GM18498 (cell line): ENCODE measurements around the gene RYK.

Experiments used
- ATAC-seq: cut with Tn5 transposase; IDR thresholded peaks from one replicate; pipeline ENCODE4 v1.9.1; 2021; ENCODE audit warnings: mild to moderate bottlenecking, moderate library complexity; ENCODE audit not compliant: unreplicated experiment

The RYK gene

DNA sequence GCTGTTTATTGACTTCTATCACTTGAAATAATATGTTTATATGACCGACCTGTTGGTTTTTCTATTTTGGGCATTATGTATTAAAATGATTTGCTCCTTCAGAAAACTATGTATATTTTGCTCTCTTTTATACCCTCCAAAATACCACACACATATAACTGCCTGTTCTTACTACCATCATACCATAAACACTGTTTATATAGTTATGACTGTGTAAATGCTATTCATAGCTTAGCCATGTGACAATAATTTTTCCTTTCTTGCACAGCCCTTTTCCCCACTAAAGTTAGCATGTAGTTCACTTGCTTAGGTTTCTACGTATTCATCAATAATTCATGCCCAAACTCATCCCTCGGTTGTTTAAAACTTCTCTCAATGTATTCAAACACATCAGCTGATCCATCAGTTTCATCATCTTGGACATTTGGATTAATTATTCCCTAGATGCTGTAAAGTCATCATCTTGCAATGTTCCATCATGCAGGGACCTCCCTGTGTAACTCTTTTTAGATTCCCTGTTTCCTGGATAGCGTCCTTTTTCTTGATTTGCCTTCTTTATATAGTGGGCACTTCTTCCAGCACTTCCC is 8.2 kb upstream of the RYK start:
- ATAC-seq: no peak

DNA sequence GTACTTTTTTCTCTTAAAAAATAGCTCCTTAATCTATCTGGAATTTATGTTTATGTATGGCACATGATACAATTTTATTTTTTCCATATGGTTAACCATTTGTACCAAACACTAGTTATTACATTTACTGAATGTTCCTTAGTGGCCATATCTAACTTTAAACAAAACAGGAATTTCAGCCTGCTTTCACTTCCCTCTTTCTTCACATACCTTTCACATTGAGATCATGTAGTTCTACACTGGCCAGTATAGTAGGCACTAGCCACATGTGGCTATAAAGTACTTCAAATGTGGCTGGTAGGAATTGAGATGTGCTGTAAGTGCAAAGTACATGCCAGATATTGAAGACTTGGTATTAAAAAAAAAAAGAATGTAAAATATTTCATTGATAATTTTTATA is 4.7 kb upstream of the RYK start:
- no peak for ATAC-seq

DNA sequence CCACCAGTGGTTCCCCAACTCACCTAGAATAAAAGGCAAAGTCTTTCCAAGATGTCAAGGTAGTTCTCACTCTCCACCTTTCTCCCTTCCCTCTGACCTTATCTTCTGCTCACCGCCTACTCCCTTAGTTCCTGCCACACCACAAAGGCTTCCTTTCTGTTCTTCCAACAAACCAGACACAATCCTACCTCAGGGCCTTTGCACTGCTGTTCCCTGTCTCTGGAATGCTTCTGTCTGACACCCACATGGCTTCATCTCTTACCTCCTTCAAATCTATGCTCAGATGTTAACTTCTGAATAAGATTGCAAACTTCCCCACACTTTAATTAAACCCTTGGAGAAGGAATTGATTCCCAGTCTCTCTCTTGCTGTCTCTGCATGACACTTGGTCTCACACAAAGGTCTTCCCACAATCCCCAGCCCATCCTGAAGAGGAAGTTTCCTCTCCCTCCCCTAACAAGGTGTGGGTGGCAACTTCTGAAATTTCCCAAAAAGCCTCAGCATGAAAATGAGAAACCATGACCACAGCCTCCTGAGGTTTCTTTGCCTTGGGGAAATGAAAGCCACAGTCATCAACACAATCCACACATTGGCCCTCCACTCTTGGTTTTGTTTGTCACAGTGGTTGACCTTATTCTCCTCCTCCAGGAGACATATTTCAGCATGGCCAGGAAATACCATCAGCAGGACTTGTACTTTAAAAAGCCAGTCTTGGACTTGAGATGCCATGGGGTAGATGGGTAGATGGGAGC is 3.0 kb upstream of the RYK start:
- no peak for ATAC-seq

DNA sequence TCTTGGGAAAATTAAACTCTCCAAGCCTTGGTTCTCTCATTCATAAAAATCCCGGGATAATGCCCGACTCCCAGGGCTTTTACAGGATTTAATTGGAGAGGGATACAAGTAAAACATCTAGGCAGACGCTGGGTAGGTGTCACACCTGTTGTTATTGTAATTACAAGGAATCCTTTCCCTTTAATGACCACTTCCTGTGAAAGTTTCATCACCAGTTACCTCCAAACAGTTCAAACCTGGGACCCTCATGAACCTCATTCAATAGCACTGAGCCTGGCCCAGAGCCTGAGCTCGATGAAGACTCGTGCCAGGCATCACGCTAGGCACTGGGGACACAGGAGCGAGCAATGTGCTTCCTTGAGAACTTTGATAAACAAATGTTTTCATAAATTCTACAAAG is 2.1 kb upstream of the RYK start:
- no peak for ATAC-seq

DNA sequence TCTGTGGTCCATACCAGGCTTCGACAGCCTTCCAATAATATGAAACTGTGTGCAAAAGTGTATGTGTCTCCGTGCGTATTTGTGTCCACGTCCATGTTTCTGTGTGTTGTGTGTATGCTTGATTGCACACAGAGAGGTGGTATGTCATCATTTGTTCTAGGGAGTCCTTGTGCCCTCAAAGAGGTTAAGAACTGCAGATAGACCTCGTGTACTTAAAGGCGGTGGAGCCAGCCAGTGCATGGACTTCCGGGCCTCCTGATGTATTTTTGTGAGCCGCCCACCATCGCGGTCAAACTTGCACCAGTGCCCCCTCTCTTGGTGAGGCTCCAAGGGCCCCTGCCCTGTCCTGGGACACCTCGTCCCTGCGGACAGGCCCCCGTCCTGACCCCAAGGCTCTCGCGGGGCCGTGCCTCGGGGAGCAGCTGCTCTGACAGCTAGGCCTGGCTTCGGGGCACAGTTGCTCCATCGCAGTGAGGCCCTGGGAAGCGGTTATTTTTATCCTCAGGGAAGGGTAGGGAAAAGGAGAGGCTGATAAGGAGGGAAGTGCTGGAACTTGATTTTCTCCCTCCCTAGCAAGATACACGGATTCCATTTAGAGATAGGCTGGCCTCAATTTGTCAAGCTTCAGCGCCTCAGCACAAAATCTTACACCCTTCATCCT is 1.2 kb upstream of the RYK start:
- ATAC-seq: no peak

DNA sequence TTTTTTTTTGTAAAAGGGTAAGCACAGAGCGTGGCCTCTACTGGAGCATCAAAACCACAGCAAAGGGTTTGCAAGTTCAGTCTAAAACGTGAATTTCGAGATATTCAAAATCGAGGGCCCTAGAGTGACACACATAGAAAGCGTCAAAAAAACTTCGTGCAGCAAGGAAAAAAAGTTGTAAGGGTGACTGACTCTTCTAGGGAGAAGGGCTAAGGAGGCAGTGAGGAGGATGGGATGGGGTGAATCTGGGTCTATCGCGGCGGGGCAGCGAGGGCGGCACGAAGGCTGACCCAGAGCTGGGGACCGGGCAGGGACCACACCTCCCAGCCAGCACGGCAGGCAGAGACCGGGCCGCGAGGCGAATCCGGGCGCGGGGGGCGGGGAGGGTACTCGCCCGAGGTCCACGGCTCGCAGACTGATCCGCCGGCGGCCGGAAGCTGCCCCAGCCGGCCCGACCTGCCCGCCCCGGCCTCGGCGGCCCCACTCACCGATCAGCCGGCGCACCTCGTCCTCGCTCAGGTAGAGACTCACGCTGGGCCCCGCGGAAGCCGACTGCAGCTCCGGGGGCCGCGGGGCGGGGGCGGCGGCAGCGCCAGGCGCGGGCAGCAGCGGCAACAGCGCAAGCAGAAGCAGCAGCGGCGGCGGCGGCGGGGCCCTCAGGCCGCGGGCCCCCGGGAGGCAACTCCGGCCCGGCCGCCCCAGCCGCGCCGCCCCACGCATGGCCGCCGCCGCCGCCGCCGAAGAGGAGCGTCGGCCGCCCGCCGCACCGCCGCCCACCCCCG is 533 bp downstream of the RYK start:
- peak; percentile 61 for ATAC-seq

DNA sequence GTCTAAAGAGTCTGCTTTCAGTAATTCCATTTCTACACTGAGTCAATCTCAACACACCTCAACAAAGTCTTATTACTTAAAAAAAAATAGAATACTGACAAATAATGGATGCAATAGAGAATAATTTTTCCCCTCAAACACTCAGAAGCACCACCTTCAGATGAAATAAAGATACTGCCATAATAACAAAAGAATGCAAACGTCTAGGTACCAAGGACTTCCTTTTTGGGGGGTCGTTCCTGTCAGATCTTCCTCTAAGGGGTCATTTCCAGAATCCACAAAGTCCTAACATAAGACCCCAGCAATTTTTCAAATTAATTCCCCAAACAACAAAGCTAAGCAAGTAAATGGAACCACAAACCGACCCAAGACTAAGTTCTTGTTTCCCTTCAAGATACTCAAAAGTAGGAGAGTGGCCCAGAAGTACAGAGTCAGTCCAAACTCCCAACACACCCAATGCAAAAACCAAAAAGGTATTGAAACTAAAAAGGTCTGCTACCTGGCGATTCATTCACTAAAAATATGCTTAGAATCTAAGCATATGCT is 1.3 kb downstream of the RYK start:
- no peak for ATAC-seq

DNA sequence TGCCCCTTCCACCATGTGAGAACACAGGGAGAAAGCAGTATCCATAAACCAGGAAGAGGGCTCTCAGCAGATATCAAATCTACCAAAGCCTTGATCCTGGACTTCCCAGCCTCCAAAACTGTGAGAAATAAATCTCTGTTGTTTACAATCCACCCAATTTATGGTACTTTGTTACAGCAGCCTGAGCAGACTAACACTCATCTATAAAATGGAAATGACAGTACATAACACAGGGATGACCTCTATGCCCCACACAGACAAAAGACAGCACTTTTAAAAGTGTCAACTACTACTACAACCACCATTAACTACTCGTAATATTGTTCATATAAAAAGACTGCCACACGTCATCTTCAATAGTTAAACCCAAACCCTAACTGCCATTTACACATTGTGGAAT is 5.7 kb downstream of the RYK start:
- no peak for ATAC-seq

DNA sequence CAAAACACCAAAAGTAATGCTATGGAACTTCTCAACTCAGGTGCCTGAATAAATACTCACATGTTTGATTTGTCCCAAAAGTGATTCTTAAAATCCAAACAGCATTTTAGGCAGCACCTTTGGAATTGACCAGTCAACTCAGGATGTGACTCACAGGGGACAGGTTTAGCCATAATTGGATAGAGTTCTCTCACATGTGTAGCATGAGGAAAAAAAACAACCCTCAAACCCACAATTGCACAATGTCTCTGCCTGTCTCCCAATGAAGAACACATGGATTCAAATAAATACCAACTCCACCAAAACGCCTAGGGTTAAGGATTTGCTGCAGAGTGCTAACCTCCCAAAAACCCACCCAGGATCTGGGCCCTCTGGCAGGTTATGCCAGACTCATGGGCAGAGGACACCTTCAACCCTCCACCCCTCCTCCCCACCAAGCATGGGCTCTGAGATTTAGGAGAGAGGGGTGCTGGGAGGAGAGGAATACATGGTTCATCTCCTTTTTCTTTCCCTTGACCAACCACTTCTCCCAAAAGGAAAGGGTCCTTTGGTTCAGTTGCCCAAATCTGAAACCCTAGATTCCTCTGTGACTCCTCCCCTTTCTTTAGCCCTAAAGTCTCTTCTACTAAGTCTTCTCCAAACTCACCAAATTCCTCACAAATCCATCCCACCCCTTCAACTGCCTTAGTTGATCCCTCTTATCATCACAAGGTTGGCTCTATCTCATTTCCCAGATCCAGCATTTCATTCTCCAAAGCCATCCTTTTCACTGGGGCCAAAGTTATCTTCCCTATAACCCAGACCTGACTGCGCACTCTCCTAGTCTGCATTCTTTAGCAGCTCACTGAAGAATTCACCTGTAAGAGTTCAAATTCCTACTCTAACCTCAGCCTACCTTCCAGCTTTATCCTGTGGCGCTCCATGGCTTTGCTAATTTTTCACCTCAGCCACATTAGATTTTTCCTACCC is 7.7 kb downstream of the RYK start:
- no peak for ATAC-seq

DNA sequence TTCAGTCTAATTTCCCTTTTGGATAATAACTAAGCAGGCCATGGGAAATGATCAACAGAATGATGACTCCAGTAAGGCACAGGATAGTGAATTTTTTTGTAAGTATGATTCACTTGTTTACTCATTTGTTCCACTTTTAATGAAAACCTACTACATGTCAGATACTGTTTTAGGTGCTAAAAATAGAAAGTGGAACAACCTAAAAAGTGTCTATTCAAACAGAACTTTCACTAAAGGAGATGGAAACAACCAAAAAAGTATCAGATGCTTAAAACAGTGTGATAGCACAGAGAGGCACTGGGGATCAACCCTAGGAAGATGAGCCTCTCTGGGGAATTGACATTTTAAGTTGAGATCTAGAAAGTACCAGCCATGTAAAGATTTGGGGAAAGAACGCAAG is 11.1 kb downstream of the RYK start:
- peak; percentile 37 for ATAC-seq

DNA sequence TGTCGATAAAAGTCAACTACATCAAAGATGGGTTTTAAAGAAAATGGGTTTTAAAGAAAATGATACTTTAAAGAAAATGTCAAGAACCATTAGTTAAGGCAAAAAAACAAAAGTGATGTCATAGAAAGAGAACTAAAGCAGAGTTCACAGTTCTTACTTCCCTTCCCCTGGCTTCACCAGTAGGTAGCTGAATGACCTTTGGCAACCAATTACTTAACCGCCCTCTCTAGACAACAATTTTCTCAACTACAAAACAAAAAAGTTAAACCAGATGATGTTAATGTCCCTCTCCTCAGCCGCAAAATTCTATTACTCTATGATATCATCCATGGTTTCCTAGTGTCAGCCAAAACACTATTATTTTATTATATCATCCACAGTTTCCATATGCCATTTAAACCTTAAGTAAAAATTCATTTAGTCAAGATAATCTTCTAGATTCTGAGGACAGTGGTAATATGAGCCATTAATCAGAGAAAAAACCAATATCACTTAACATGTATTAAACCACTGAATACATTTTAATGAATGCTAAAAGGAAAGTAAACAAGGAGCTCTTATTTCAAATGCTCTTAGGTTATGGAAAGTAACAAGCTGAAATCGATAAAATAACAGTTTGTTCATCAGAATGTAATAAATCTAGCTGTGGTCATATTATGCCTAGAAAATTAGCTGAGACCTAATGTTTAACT is 13.1 kb downstream of the RYK start:
- no peak for ATAC-seq

DNA sequence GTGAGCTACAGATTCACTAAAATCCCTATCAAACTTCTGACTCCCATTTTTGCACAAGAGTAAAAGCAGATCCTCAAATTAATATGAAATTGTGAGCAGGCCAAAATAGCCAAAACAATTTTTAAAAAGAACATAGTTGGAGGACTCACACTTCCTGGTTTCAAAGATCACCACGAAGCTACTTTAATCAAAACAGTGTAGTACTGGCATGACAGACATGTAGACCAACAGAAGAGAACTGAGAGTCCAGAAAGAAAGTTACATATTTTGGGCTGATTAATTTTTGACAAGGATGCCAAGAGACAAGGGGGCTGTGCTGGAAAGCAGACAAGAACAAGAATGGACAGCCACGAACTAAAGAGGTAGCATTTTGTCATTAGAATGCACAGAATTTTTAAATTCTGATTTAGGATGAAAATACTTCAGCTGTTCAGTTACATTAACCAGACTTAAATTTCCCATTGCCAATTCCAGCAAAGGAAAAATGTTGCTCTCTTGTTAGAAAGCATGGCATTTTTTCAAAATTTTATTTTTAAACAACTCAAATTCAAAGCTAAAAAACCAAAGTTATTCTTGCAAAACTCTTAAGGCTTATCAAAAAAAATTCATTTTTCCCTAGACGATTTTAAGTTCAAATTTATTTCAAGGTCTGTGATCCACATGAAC is 14.0 kb downstream of the RYK start:
- peak; percentile 62 for ATAC-seq

DNA sequence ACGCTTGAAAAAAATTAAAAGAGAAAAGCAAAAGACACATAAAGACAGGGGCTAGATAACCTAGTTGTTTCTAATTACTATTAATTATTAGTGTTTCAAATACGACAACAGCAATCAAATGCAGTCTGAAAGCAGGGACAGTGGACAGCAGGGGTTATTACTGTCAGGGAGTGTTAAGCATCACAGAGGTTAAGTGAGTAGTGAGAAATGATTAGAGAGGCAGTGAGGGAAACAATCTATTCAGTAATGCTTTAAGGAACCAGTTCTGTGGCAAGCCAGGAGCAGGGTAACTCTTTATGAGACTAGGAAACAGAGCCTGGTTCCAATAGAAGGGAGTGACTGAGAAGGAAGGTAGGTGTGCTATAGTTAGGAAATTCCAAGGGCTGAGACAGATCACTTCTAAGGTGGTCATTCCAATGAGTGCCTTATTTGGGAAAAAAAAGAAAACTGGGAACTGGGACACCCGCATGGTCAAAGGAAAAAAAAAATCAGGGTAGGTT is 15.0 kb downstream of the RYK start:
- ATAC-seq: no peak

DNA sequence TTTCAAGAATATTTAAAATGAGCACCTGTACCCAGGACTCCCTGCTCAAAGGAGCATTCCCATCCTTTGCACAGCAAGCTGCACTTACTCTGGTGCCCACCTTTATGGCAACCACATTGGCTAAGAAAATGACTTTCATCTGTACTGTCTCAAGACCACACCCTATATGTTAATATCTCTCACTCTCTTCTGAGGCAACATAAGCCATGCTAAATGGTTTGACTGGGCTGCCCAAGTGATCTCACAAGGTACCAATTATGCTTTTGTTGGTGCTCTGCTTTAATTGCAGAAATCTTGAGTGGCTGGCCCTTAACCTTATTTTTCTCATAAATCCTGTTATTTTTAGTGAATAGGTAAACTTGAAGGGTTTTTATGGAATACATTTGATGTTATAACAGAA is 17.7 kb downstream of the RYK start:
- no peak for ATAC-seq

DNA sequence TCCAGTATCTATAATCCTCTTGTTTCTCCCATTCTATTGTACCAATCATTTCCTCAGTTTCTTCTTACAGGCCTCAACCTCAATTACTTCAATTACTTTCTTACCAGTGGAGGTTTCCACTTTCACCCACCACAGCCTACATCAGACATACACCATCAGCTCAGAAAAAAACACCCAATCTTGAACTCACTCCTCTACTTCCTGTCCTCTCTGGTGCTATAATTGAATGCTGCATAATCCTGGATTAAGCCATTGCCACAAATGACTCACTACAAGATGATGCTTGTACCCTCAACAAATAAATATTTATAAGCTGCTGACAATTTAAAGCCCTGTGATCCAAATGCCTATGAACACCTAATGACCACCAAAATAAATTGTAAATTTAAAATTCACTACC is 18.5 kb downstream of the RYK start:
- ATAC-seq: no peak

DNA sequence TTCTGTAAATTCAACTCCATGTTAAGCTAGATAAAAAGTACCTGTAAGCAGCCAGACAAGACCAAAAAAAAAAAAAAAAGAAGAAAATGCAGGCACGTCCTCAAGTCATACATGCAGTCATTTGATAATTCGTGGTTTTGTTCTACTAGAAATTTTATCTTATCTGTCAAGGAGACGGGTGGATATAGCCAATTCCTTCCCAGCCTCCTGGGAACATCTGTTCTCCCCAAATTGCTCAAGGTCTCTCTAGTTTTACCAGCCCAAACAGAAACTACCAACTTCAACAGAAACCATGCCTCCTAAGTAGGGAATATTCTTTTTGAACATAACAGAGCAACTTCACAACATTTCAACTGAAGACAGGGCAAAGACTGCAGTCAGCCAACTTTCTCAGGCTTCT is 19.5 kb downstream of the RYK start:
- no peak for ATAC-seq

DNA sequence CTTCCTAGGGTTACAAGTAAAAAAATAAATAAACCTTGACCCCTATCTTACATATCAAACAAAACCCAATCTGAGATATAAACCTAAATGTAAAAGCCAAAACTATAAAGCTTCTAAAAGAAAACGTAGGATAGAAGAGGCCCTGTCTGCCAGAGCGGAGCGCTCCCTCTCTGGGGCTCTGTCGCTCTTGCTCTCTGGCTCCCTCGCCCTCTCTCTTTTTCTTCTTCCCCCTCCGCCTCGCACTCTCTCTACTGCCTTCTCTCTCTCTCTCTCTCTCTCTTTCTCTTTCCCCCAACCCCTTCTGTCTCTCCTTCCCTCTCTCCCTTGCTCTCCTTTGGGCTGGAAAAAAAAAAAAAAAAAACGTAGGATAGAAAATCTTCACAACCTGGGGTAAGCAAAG is 21.6 kb downstream of the RYK start:
- no peak for ATAC-seq

DNA sequence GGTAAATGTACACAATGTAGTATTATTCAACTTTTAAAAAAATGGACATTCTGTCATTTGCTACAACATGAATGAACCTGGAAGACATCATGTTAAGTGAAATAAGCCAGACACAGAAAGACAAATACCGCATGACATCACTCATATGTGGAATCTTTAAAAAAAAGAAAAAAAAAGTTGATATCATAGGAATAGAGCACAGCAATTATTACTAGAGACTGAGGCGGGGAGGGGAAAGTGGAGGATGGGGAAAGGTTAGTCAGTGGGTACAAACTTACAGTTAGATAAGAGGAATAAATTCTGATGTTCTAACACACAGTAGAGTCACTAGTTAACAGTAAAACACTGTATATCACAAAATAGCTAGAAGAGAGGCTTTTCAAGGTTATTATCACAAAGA is 22.2 kb downstream of the RYK start:
- no peak for ATAC-seq

DNA sequence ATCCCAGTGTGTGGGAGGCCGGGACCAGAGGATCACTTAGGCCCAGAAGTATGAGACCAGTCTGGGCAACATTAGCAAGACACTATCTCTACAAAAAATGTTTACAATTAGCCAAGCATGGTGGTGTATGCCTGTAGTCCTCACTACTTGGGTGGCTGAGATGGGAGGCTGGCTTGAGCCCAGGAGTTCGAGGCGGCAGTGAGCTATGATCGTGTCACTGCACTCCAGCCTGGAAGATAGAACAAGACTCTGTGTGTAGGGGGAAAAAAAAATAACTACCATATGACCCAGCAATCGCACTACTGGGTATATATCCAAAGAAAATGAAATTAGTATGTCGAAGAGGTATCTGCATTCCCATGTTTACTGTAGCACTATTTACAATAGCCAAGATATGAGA is 22.6 kb downstream of the RYK start:
- no peak for ATAC-seq
